ENCODE results near the gene TCN2.
"Not testable (repeated sequence)": the region's sequence is repeated elsewhere in the genome, so short reads cannot be mapped to it uniquely, and the experiment has no call there.

Gene TCN2

GRCh38 chr22:30580896-30581295, 26.1 kb upstream of the TCN2 start:
- DNase-seq, result no peak

DNA sequence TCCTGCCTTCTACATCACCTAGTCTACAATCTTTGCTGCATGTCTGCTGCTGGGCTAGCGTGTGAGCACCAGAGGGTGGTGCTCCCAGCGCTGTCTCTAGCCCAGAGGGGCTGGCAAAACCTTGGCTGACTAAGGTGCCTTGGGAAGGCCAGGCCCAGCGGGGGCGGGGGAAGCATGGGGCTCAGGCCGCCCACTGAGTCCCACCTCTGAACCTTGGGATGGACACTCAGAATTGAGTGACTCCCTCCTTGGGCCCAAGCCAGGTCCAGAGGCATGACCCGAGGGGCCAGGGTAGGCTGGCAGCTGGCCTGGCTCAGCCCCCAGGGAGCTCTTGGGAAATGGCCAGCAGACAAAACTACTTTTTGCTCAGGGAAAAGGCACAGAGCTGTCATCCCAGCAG, 24.9 kb upstream of the TCN2 start:
- no peak for DNase-seq

GRCh38 chr22:30582788-30583545, 24.0 kb upstream of the TCN2 start:
- DNase-seq, result no peak

- no peak for DNase-seq
Observed at GRCh38 chr22:30584441-30584840, 22.5 kb upstream of the TCN2 start.

DNA sequence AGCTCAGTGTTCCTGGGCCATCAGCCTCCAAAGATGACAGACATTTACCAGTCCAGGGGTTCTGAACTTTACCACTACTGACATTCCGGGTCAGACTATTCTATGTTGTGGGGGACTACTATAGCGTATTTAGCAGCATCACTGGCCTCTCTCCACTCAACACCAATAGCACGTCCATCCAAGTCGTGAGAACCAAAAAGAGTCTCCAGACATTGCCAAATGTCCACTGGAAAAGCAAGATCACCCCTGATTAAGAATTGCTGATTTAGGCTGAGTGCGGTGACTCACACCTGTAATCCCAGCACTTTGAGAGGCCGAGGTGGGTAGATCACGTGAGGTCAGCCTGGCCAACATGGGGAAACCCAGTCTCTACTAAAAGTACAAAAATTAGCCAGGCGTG, 20.6 kb upstream of the TCN2 start:
- no peak for DNase-seq

GRCh38 chr22:30591191-30591587, 15.8 kb upstream of the TCN2 start:
- no peak for DNase-seq

DNA sequence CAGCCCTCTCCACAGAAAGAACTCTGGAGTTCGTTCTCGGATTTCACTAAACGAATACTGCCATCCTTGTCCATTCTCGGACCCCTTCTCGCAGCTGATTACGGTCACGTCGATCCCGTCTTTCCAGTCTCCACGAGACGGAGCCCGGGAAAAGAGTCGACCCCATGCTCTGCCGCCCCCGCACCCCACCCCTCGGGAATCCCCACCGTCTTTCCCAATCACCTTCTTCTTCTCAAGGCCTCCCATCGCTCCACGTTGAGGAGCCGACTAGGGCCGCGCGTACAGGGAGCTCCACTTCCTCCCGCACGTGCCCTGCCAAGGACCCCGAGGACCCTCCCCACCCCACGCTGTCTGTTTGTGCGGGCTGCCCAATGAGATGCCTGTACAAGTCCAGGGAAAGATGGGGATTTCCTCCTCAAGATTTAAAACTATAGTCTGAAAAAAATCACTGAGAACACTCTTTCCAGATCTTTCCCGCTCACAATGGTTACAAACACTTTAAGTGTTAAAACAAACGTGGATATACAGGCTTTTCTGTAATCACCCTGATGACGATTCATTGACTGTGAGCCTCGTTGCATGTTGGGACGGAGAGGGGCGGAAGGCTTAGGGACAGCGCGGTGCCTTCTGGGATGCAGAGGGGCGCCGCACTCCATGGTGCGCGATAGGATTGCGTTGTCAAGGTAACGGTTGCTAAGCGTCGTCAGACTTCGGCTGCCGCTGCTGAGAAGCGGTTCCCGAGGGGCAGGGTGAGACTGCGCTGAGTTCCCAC, 15.2 kb upstream of the TCN2 start, which contains the start of gene PES1:
PES1 (minus strand) TSS at position 323 of the 772 bp plus-strand sequence; CDS start at position 246, 77 bp downstream.
- DNase-seq, result peak; percentile 94

- DNase-seq, result not testable (repeated sequence)
Observed at GRCh38 chr22:30592360-30592713, 14.6 kb upstream of the TCN2 start.

DNA sequence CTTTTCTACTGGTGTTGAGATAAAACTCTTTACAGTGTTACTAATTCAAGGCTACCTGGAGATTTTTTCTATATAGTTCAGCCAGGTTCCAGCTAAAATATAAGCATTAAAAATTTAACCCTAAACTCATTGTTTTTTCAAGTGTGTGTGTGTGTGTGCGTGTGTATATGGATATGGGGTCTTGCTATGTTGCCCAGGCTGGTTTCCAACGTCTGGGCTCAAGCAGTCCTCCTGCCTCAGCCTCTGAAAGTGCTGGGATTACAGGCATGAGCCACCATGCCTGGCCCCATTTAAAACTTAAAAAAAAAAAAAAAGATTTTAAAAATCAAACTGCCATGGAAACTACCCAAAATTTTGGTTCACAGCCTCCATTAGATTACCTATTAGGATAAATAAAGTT, 10.8 kb upstream of the TCN2 start:
- DNase-seq, result no peak

DNA sequence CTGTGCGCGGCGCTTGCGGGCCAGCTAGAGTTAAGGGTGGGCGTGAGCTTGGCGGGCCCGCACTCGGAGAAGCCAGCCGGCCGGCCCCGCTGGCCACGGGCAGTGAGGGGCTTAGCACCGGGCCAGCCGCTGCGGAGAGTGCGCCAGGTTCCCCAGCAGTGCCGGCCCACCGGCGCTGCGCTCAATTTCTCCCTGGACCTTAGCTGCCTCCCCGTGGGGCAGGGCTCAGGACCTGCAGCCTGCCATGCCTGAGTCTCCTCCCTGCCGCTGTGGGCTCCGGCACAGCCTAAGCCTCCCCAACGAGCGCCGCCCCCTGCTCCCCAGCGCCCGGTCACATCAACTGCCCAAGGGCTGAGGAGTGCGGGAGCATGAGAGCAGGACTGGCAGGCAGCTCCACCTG, 10.1 kb upstream of the TCN2 start:
- no peak for DNase-seq

- DNase-seq, result no peak
Observed at GRCh38 chr22:30598986-30599385, 8.0 kb upstream of the TCN2 start.

DNA sequence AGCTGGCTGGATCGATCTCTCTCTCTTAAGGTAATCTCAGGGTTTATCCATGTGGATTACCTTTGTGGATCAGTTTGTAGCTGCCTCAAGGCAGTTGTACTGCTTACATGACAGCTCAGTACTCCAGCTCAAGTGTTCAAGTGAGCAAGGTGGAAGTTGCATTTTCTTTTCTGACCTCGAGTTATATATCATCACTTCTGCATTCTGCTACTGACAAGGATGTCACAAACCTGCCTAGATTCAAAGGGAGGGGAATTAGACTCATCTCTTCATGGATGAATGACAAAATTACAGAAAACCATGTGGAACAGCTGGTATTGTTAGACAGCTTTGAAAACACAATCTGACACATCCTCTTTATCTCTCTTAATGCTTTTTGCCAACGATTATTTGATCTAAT, 6.1 kb upstream of the TCN2 start:
- no peak for DNase-seq

- DNase-seq, result no peak
Observed at GRCh38 chr22:30601464-30601863, 5.5 kb upstream of the TCN2 start.

- DNase-seq, result no peak
Observed at GRCh38 chr22:30602049-30602448, 4.9 kb upstream of the TCN2 start.

GRCh38 chr22:30603801-30604200, 3.2 kb upstream of the TCN2 start:
- no peak for DNase-seq

- DNase-seq, result no peak
Observed at GRCh38 chr22:30604723-30605122, 2.3 kb upstream of the TCN2 start.

- DNase-seq, result peak; percentile 68
Observed at GRCh38 chr22:30605449-30606110, 1.4 kb upstream of the TCN2 start.

DNA sequence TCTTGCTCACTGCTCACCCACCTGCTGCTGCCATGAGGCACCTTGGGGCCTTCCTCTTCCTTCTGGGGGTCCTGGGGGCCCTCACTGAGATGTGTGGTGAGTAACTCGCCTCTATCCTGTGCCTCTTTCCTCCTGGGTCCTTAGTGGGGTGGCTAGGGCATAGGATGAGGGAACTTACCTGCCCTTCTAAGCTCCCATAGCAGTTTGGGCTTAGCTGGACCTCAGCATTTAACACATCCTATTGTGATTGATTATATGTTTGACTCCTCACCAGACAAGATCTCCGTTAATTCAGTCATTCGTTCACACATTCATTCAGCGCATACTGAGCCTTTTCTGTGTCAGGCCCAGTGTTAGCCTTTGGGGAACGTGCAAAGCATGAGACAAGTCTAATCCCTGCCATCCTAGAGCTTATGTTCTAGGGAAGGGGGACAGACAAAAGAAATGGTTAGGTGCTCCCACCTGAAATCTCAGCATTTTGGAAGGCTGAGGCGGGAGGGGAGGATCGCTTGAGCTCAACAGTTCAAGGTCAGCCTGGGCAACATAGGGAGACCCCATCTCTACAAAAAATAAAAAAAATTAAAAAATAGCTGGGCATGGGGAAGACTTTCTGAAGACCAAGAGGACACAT, 441 bp downstream of the TCN2 start:
- DNase-seq, result no peak

DNA sequence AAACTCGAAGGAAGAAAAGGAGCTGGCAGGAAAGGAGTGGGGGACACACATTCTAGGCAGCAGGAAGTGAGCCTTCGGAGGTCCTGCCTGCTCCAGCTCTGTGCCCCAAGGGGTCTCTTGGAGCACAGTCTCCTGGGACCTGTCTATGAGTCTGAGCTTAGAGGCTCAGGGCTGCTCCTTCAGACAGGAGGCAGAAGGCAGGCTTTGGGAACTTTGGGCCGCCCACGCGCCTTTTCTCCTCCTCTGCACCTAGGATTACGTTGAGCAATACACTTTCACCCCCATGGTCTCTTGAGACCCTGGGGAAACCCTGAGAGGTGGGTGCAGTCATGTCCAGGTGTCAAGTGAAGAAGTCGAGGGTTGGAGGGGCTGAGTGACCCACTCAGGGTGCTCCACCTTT, 965 bp downstream of the TCN2 start:
- no peak for DNase-seq

- peak; percentile 48 for DNase-seq
Observed at GRCh38 chr22:30609260-30610185, 2.5 kb downstream of the TCN2 start.

DNA sequence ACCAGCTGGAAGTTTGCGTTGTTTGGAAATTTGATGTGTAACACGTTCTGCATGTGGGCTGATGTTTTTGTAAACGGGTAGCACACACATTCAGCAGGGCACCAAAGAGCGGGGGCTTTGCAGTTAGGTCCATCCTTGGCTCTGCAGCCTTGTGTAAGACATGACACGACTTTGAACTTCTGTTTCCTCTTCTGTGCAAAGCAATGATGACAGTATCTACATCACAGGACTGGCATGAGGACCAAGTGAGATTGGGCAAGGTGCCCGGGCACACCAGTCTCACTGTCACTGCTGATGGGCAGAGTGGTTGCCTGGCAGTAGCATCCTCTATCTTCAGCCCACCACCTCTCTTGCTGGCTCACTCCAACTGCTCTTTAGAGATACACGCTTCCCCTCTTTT, 3.3 kb downstream of the TCN2 start:
- DNase-seq, result no peak

GRCh38 chr22:30611197-30611596, 4.2 kb downstream of the TCN2 start:
- DNase-seq, result no peak

Measured in stimulated activated CD8-positive, alpha-beta memory T cell treated with anti-CD3 and anti-CD28 coated beads, Interleukin-4, amount 100 ng/mL, for 48 hours (primary cell).